Cardiac muscle cell (in vitro differentiated cells and primary cell): ENCODE measurements around the gene RTN4IP1. TPM values are rescaled to one million over a fixed set of nuclear protein-coding genes. Genes with fewer than 3 reads are reported as not detected.

Source experiments
- DNase-seq, 2 donors: peaks; one replicate each; pipeline versions ENCODE4 v3.0.0 to v3.0.0-alpha.2; 2010 to 2017; ENCODE audit warnings: low read depth in 1 of 2, low spot score in 1 of 2
- H3K27ac ChIP-seq: fragments of 200-600 bp; sonication (generic); 2 replicates; pipeline ENCODE4 v1.5.1; 2016
- H3K27me3 ChIP-seq: fragments of 200-600 bp; sonication (generic); 2 replicates; pipeline ENCODE4 v1.6.0; 2016; ENCODE audit warnings: control low read depth
- H3K36me3 ChIP-seq: fragments of 200-600 bp; sonication (generic); 2 replicates; pipeline ENCODE4 v1.5.1; 2016; ENCODE audit warnings: control low read depth
- H3K4me1 ChIP-seq: fragments of 200-600 bp; sonication (generic); 2 replicates; pipeline ENCODE4 v1.8.1; 2017; ENCODE audit warnings: low read depth, mild to moderate bottlenecking, mixed run types
- H3K4me3 ChIP-seq: fragments of 200-600 bp; sonication (generic); 2 replicates; pipeline ENCODE4 v1.5.1; 2016; ENCODE audit warnings: mild to moderate bottlenecking
- H3K9me3 ChIP-seq: fragments of 200-600 bp; sonication (generic); 2 replicates; pipeline ENCODE4 v1.5.1; 2017; ENCODE audit warnings: low read depth, mild to moderate bottlenecking, control low read depth
- CTCF ChIP-seq: IDR thresholded peaks from 2 replicates; pipeline ENCODE4 v1.5.1; 2012; ENCODE audit warnings: low read depth, mild to moderate bottlenecking, low read length
- polyA plus RNA-seq: library from polyadenylated mRNA; unstranded; fragments of >200 nt; fragmentation: Nextera tagmentation; extraction: Ambion mirVana; gene quantifications from 2 replicates; pipeline ENCODE4 v1.2.1, GENCODE V29; 2016
- total RNA-seq: library from RNA; depleted of rRNA; stranded (reverse); fragments of >200 nt; gene quantifications from 2 replicates; pipeline ENCODE4 v1.2.3, GENCODE V29; 2016

The RTN4IP1 gene
- total and polyA plus RNA-seq, 2 experiments from 2014 or later, result 6.8 to 13.9 TPM

GRCh38 chr6:106525882-106526275 is 103.4 kb downstream of the RTN4IP1 start:
- Histone ChIP-seq H3K4me3 (no peak overlapping the region), H3K4me1 (peaks cover 8% of the 10 kb centered on the region), H3K27ac (no peak overlapping the region), H3K27me3 (no peaks in the 10 kb centered on the region), H3K36me3 (no peaks in the 10 kb centered on the region), H3K9me3 (no peaks in the 10 kb centered on the region)
- DNase-seq, result no peak
- no peak for TF ChIP-seq CTCF

- no peaks in the 10 kb centered on the region for H3K27me3 ChIP-seq
- H3K36me3 ChIP-seq, result no peaks in the 10 kb centered on the region
- peaks cover 8% of the 10 kb centered on the region for H3K4me1 ChIP-seq
- TF ChIP-seq CTCF, result no peak
- DNase-seq, result no peak
- no peak overlapping the region for H3K27ac ChIP-seq
- H3K4me3 ChIP-seq, result no peak overlapping the region
- H3K9me3 ChIP-seq, result no peaks in the 10 kb centered on the region
Measured at GRCh38 chr6:106525107-106525881, 104.0 kb downstream of the RTN4IP1 start.

- H3K27ac ChIP-seq, result no peak overlapping the region
- H3K27me3 ChIP-seq, result no peaks in the 10 kb centered on the region
- no peak for TF ChIP-seq CTCF
- no peaks in the 10 kb centered on the region for H3K9me3 ChIP-seq
- peaks cover 8% of the 10 kb centered on the region for H3K4me1 ChIP-seq
- H3K4me3 ChIP-seq, result no peak overlapping the region
- no peak for DNase-seq
- H3K36me3 ChIP-seq, result no peaks in the 10 kb centered on the region
Measured at GRCh38 chr6:106522562-106523250, 106.6 kb downstream of the RTN4IP1 start.

Other genes starting within 250 kb of the RTN4IP1 start
- gene QRSL1, start 80 bp upstream of the RTN4IP1 start, total RNA-seq, result 8.9 and 12.6 TPM in 2 replicates
- 13.6 and 24.0 TPM in 2 replicates for gene QRSL1, start 80 bp upstream of the RTN4IP1 start, polyA plus RNA-seq